Endothelial cell of umbilical vein (primary cell): ENCODE measurements around the gene STON2. TPM values are rescaled to one million over a fixed set of nuclear protein-coding genes. Genes with fewer than 3 reads are reported as not detected.

Experiments
- BruUV-seq: library from RNA; stranded (reverse); fragments of 400-500 nt; replicated peaks from 2 replicates; lab custom pipeline; 2021; lab: Mats Ljungman, UMichigan
- CTCF ChIA-PET: fragments of 300-600, 350-600 bp; sonication (Branson Sonifier 250); formaldehyde crosslinking; loops from one replicate; lab custom pipeline; 2021; ENCODE audit warnings: antibody characterized with exemption, inconsistent platforms; lab: Charles Lee
- POLR2A ChIA-PET: fragments of 300-600, 350-600 bp; sonication (Branson Sonifier 250); formaldehyde crosslinking; loops from one replicate; lab custom pipeline; 2021; ENCODE audit warnings: antibody characterized with exemption, inconsistent platforms; lab: Charles Lee
- DNase-seq: peaks from one replicate; pipeline ENCODE4 v3.0.0-alpha.2; 2011; ENCODE audit warnings: low read depth, low spot score
- FAIRE-seq: peaks from 2 replicates; lab custom pipeline; 2011; peaks lifted over from hg19 to GRCh38; lab: Jason Lieb, UNC
- H2AFZ ChIP-seq: 2 replicates; pipeline ENCODE4 v1.6.0; 2012; ENCODE audit warnings: low read depth, low read length, control low read depth, inconsistent platforms
- H3K27ac ChIP-seq: 2 replicates; pipeline ENCODE4 v1.5.1; 2011; ENCODE audit warnings: low read depth, mild to moderate bottlenecking, control low read depth, low read length, moderate library complexity; ENCODE audit not compliant: insufficient read depth
- H3K27me3 ChIP-seq, 2 experiments: 2 replicates each; pipeline versions ENCODE4 v1.6.0 to v1.6.1; 2011; ENCODE audit warnings: low read length in 2 of 2, mixed read lengths in 1 of 2; ENCODE audit not compliant: control insufficient read depth in 2 of 2, insufficient read depth in 2 of 2
- H3K36me3 ChIP-seq, 2 experiments: 2 replicates in 1 of 2; 3 replicates in 1 of 2; pipeline ENCODE4 v1.5.1; 2011; ENCODE audit warnings: low read length in 2 of 2, mild to moderate bottlenecking in 1 of 2, moderate library complexity in 1 of 2; ENCODE audit not compliant: control insufficient read depth in 2 of 2, insufficient read depth in 2 of 2; ENCODE audit errors: extremely low read depth in 1 of 2
- H3K4me1 ChIP-seq: 3 replicates; pipeline ENCODE4 v1.5.1; 2011; ENCODE audit warnings: mild to moderate bottlenecking, low read length; ENCODE audit not compliant: control insufficient read depth, insufficient read depth; ENCODE audit errors: extremely low read depth
- H3K4me2 ChIP-seq: 2 replicates; pipeline ENCODE4 v1.6.1; 2011; ENCODE audit warnings: low read length, control low read depth, mixed read lengths; ENCODE audit not compliant: insufficient read depth
- H3K4me3 ChIP-seq, 3 experiments: fragments of 200-600 bp in 1 of 3; sonication (generic), shearing (Covaris generic) in 1 of 3; replicated peaks in 1 of 3; 2 replicates each; pipeline ENCODE4 v1.5.1; 2011 to 2016; ENCODE audit warnings: control low read depth in 3 of 3, low read length in 3 of 3, mild to moderate bottlenecking in 2 of 3, inconsistent platforms in 1 of 3, low read depth in 1 of 3, moderate library complexity in 1 of 3; ENCODE audit not compliant: insufficient read depth in 1 of 3
- H3K79me2 ChIP-seq: 2 replicates; pipeline ENCODE4 v1.6.0; 2012; ENCODE audit warnings: low read length, inconsistent platforms; ENCODE audit not compliant: control insufficient read depth, insufficient read depth
- H3K9ac ChIP-seq: replicated peaks from 2 replicates; pipeline ENCODE3; 2011; ENCODE audit warnings: low read length, control low read depth; ENCODE audit not compliant: insufficient read depth; ENCODE audit errors: extremely low read depth
- H3K9me1 ChIP-seq: replicated peaks from 3 replicates; pipeline ENCODE4 v1.6.0; 2011; ENCODE audit warnings: mild to moderate bottlenecking, low read length; ENCODE audit not compliant: control insufficient read depth, insufficient read depth; ENCODE audit errors: extremely low read depth
- H3K9me3 ChIP-seq: replicated peaks from 2 replicates; pipeline ENCODE4 v1.5.1; 2012; ENCODE audit warnings: low read length, inconsistent platforms; ENCODE audit not compliant: control insufficient read depth, insufficient read depth
- H4K20me1 ChIP-seq: replicated peaks from 2 replicates; pipeline ENCODE3; 2011; ENCODE audit warnings: mild to moderate bottlenecking, low read length; ENCODE audit not compliant: control insufficient read depth, insufficient read depth; ENCODE audit errors: extremely low read depth
- EZH2 ChIP-seq: IDR thresholded peaks from 2 replicates; pipeline ENCODE4 v1.6.1; 2012; ENCODE audit warnings: borderline replicate concordance, low read depth, mild to moderate bottlenecking, moderate library complexity, low read length, inconsistent platforms; ENCODE audit not compliant: severe bottlenecking
- FOS ChIP-seq: IDR thresholded peaks from 2 replicates; pipeline ENCODE4 v1.6.1; 2011; ENCODE audit warnings: mild to moderate bottlenecking, low read length, moderate library complexity, borderline replicate concordance; ENCODE audit not compliant: insufficient read depth
- GATA2 ChIP-seq: IDR thresholded peaks from 2 replicates; pipeline ENCODE4 v1.7.0; 2011; ENCODE audit warnings: low read depth, mild to moderate bottlenecking, moderate library complexity, mixed read lengths, low read length; ENCODE audit not compliant: insufficient read length, insufficient read depth
- JUN ChIP-seq: IDR thresholded peaks from 2 replicates; pipeline ENCODE4 v1.6.1; 2011; ENCODE audit warnings: borderline replicate concordance, low read depth; ENCODE audit not compliant: insufficient read length, insufficient read depth
- MYC ChIP-seq: IDR thresholded peaks from one replicate; pipeline ENCODE4 v1.6.1; 2011; ENCODE audit warnings: mild to moderate bottlenecking, low read depth, low read length
- POLR2A ChIP-seq: IDR thresholded peaks from 2 replicates; pipeline ENCODE4 v1.6.1; 2012; ENCODE audit warnings: low read depth, mild to moderate bottlenecking, control low read depth, low read length
- POLR2AphosphoS5 ChIP-seq: IDR thresholded peaks from 2 replicates; pipeline ENCODE4 v1.6.1; 2012; ENCODE audit warnings: low read depth, mild to moderate bottlenecking, control low read depth, low read length, moderate library complexity; ENCODE audit not compliant: insufficient read depth
- dilution Hi-C: fragments of 300-500 bp; cut with MboI; formaldehyde crosslinking; loops from one replicate; pipeline ENCODE4 v1.15.0; 2019; ENCODE audit warnings: low sequenced_read_pairs; ENCODE audit not compliant: extremely low pct_ligation_motif_present
- intact Hi-C: fragments of 100-400 bp; cut with micrococcal nuclease; formaldehyde crosslinking; loops from one replicate; pipeline ENCODE4 v1.10.0; 2022
- polyA plus RNA-seq, 4 experiments: library from polyadenylated mRNA; depleted of rRNA in 3 of 4; stranded (reverse) in 3 of 4; unstranded in 1 of 4; fragments of >200 nt; gene quantifications; 2 replicates each; pipeline versions ENCODE4 v1.2.1 to v1.2.3, GENCODE V29; 2011 to 2012; ENCODE audit warnings: missing spikeins in 1 of 4
- total RNA-seq: library from RNA; stranded (reverse); gene quantifications from 2 replicates; pipeline ENCODE4 v1.2.3, GENCODE V29; 2021
- TF ChIP-seq, protein P1 (sequence below): IDR thresholded peaks from 2 replicates; pipeline ENCODE4 v1.6.1; 2011; ENCODE audit not compliant: insufficient read depth, insufficient read length
- TF ChIP-seq, protein P2 (sequence below), 2 donors: IDR thresholded peaks; 1 replicate in 1 of 2; 2 replicates in 1 of 2; pipeline ENCODE4 v1.5.1; 2011; ENCODE audit warnings: low read length in 2 of 2, mild to moderate bottlenecking in 2 of 2, moderate library complexity in 2 of 2, control low read depth in 1 of 2, inconsistent platforms in 1 of 2, low read depth in 1 of 2; ENCODE audit not compliant: insufficient read depth in 1 of 2; ENCODE audit errors: extremely low read depth in 1 of 2

STON2 gene
- total and polyA plus RNA-seq, 2 donors (not counting 3 experiments of a cell fraction or from before 2014, with no cell fraction given): not detected

DNA sequence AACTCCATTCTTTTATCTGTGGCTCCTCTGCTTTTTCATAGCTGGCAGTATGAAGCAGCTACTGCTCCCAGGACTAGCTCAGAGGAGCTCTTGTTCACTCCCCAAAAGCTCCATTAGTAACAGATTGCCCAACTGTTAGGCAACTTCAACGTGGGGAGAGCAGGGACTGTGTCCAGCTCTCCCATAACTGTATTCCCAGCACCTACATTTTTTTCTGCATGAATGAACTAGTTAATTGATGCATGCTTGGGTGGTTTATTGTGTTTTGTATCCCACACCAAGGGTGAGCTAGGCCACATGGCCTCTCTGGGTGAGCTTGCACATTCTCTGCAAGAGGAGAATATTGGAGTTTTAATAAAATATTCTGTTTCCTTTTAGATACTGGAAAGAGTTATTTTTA, 15.2 kb downstream of the STON2 start:
- Histone ChIP-seq H4K20me1 (no peaks in the 10 kb centered on the region), H3K27ac (no peak overlapping the region), H3K36me3 (no peaks in the 10 kb centered on the region), H3K4me3 (no peak overlapping the region), H3K9ac (no peak overlapping the region), H3K27me3 (no peaks in the 10 kb centered on the region), H2AFZ (no peak overlapping the region), H3K9me1 (no peaks in the 10 kb centered on the region), H3K79me2 (no peaks in the 10 kb centered on the region), H3K4me1 (no peaks in the 10 kb centered on the region), H3K9me3 (no peaks in the 10 kb centered on the region), H3K4me2 (no peak overlapping the region)
- DNase-seq: no peak
- ChIA-PET CTCF (no interaction called here), POLR2A (no interaction called here)
- intact Hi-C loops: no loop called here
- TF ChIP-seq FOS: no peak
- TF ChIP-seq, protein P1, sequence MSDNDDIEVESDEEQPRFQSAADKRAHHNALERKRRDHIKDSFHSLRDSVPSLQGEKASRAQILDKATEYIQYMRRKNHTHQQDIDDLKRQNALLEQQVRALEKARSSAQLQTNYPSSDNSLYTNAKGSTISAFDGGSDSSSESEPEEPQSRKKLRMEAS: no peak
- TF ChIP-seq, protein P2, sequence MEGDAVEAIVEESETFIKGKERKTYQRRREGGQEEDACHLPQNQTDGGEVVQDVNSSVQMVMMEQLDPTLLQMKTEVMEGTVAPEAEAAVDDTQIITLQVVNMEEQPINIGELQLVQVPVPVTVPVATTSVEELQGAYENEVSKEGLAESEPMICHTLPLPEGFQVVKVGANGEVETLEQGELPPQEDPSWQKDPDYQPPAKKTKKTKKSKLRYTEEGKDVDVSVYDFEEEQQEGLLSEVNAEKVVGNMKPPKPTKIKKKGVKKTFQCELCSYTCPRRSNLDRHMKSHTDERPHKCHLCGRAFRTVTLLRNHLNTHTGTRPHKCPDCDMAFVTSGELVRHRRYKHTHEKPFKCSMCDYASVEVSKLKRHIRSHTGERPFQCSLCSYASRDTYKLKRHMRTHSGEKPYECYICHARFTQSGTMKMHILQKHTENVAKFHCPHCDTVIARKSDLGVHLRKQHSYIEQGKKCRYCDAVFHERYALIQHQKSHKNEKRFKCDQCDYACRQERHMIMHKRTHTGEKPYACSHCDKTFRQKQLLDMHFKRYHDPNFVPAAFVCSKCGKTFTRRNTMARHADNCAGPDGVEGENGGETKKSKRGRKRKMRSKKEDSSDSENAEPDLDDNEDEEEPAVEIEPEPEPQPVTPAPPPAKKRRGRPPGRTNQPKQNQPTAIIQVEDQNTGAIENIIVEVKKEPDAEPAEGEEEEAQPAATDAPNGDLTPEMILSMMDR (IDR thresholded peaks at IDR 0.05; ENCODE audit: extremely low read depth in 1 of 2, insufficient read depth in 1 of 2, low read depth in 1 of 2, low read length in 2 of 2): no peak
- TF ChIP-seq POLR2AphosphoS5: no peak
- TF ChIP-seq EZH2: no peak
- TF ChIP-seq JUN: no peak
- no peak for TF ChIP-seq POLR2A
- TF ChIP-seq GATA2: no peak
- TF ChIP-seq MYC: no peak
- BruUV-seq: no TSS peak
- no peak for FAIRE-seq
- dilution Hi-C loops: no loop called here
